NCI-H524 treated with DMSO at 0.1 percent for 48 hours (cell line): ENCODE measurements around the gene ATP2B2.
A peak's percentile ranks its signal among the peaks of the same experiment; 100 is the strongest.

Experiments used
- DNase-seq: peaks from one replicate; lab custom pipeline; 2025; lab: John Stamatoyannopoulos, UW

The ATP2B2 gene

DNA sequence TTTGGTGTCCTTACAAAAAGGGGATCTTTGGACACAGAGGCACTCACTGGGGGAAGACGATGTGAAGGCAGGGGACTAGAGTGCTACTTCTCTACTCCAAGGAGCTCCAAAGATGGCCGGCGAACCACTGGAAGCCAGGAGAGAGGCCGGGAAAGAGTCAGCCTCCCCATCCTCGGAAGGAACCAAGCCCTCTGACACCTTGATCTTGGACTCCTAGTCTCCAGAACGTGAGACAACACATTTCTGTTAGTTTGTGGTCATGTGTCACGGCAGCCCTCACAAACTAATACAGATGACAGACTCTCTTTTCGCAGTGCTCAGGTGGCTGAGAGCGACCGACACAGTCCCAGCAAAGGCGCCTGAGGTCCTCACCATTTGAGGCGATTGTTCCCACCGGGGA lies 24.4 kb upstream of the ATP2B2 start:
- no peak for DNase-seq

- DNase-seq: no peak
Observed at GRCh38 chr3:10528046-10528445, 22.7 kb upstream of the ATP2B2 start.

DNA sequence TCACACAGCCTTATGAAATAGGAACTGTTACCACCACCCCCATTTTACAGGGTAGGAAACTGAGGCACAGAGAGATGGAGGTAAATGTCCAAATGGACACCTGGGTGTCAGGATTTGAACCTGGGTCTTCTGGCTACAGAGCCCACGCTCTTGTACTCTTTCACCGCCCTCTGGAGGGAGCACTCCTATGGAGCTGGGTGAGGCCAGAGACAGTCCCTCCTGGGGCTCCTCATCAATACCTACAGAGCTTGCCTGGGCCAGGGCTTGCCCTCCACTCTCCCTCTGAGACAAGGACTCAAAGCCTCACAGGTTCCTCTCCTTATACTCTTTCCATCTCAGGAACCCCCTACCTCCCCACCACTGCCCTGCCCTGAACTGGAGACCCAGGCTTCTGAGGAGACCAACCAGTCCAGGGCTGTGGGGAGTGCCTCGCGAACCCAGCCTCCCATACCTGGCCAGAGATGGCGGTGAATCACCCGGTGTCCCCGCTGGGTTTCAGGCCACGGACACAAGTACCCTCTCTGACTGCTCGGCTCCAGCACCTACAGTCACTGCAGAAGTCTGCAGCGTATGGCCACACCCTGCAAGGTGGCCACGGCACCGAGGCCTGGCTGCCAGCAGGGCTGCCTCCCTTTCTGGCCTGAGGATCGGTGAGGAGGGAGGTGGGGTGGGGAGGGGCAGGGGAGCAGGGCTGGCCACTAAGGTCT lies 22.1 kb upstream of the ATP2B2 start:
- DNase-seq: no peak

DNA sequence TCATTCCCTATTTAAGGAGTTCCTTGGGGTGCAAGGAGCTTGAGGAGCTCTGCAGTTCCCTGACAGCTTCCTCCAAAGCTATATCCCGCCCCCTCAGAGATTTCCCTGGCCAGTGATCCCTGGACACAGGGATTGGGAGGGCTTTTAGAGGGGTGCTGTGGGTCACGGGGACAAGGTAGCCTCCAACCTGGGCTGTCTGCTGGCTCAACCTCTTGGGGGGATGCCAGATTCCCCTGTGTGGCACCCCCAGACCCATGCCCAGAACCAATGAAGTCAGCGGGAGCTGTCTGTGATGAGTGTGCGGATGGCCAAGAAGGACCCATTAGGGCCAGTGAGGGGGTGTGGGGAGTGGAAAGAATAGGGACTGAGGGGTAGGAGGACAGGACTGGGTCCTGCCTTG lies 21.0 kb upstream of the ATP2B2 start:
- DNase-seq: no peak

- no peak for DNase-seq
Observed at GRCh38 chr3:10524799-10525301, 19.5 kb upstream of the ATP2B2 start.

GRCh38 chr3:10524270-10524669 lies 18.9 kb upstream of the ATP2B2 start:
- no peak for DNase-seq

DNA sequence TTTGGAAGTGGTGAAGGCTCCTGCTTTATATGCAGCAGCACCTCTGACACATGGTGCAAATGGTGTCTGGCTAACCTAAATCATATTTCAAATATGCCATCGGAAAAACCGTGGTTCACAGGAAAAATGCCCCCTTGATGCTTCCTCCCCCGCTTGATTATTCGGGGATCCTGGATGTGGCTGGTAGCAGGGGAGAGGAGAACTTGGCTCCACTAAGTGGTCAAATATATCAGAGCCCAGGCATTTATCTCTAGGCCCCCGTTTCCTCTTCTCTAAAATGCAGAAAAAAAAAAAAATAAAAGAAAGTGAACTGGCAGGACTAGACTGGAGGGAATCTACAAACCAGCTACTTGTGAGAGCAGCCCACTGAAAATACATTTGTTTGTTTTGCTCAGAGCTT lies 18.2 kb upstream of the ATP2B2 start:
- DNase-seq: no peak

- DNase-seq: peak; percentile 48
Observed at GRCh38 chr3:10522646-10523303, 17.4 kb upstream of the ATP2B2 start.

GRCh38 chr3:10521772-10522441 lies 16.5 kb upstream of the ATP2B2 start:
- DNase-seq: no peak

- DNase-seq: no peak
Observed at GRCh38 chr3:10520072-10520471, 14.7 kb upstream of the ATP2B2 start.

GRCh38 chr3:10519236-10519635 lies 13.8 kb upstream of the ATP2B2 start:
- DNase-seq: no peak

DNA sequence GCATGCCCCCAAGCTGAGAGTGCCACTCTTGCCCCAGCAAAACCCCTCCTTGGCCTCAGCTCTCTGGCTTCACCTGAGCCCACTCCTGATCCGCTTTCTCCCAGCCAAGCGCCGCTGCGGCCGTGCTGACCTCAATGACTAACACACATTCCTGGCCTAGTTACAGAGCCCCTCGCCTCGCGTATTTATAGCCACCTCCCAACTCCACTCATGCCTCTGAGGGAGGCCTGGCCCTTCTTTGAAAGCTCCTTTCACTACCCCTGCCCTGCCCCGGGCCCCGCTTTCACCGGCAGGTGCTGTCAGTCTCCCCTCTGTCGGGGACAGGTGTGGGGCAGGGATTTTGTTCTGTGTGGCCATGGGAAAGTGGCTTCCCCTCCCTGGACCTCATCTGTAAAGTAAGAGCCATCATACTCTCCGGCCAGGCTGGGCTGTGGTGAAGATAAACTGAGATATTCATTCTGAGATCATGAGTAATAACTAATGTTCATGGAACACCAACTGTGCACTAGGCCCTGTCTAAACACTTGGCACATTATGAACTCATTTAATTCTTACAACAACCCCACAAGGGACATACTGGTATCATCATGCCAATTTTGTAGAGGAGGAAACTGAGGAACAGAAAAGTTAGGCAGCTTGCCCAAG lies 13.2 kb upstream of the ATP2B2 start:
- DNase-seq: no peak

DNA sequence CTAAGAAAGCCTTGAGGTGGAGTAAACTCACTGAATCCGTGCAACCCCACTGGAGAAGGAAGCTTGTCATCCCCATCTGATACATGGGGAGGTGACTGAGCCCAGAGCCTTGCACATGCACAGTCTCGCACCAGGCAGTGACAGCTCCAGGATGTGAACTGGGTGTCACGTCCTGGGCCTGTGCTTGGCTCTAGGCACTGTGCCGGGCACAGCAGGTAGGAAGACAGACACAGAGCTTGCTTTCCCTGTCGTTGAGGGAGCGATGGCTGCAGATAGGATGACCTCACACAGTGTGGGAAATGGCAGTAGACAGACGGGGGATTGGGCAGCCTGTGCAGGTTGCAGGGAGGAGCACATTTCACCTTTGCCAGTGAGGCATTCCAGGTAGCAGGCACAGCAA lies 12.2 kb upstream of the ATP2B2 start:
- DNase-seq: no peak

DNA sequence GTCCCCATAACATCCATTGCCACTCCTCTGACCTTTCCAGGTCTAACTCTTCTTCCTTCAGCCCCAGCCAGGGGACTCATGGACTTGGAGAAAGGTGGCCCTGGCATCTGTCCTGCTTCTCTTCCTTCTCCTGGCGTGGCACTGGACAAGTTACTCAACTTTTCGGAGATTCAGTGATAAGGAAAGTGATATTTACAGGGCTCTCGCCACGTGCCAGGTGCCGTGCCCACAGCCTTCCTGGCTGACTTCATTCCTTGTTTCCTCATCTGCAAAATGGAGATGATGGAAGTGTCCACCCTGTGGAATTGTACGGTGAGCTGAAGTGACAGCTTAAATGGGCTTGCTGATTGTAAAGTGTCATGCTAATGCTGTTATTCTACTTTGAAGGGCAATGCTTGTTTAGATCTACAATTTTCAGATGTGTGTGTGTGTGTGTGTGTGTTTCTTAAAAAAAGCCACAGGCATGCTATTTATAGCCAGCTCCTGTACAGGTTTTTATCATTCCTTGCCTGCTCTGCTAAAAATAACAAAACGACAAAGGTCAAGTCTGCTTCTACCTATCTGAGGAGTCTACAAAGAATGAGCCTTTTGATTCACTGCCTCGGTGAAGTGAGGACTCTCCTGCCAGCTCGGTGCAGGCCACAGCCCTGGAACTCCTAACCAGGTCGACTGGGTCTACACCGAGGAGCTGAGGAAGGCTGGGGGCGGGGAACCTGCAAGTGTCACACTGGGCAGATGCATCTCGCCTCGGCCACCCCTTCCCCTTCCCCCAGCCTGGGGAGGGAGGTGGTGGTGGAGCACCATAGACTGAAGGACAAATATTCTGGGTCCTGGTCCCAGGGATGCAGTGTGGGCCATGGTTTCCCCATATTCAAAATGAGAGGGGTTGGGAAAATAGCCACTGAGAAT lies 11.4 kb upstream of the ATP2B2 start:
- no peak for DNase-seq

DNA sequence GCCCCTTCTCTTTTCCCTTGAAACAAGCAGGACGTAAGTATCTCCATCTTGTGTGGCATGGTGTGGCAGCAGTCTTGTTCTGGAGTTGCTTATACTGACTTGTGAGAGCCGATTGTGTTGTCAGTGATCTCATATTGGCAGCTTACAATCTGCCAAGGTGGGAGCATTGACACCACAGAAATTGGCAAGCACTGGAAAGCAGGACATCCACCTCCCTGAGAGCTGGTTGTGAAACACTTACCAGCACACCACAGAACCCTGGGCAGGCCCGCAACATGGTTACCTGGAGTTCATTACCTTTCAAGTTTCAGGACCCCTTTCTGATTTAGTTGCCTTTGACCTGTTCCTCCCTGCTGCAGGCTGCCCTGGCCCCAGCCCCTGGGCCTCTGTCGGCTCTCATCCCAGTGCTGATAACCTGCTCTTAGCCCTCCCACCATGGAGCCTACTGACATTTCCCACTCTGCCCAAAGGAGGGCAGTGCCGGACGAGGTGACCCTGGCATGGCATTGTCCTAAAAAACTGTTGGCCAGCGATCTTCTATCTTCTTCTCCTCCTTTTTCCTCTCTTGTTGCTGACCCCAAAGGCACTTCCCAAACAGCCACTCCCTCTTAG lies 10.6 kb upstream of the ATP2B2 start:
- no peak for DNase-seq

DNA sequence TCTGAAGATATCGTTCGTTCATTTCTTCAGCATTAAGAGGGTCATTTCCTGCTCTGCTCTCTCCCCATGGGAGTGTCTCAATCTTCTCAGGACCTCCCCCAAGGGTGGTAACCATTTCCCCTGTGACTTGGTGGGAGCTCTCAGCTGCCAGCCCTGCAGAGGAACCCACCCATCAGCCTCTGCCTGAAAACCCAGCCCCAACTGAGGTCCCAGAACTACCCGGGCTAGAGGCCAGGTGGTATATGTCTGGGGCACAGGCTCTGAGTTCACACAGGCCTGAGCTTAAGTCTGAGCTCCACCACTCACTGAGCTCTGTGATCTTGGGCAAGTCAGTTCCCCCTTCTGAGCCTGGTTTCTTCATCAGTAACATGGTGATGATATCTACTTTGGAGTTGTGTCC lies 10.0 kb upstream of the ATP2B2 start:
- DNase-seq: no peak

DNA sequence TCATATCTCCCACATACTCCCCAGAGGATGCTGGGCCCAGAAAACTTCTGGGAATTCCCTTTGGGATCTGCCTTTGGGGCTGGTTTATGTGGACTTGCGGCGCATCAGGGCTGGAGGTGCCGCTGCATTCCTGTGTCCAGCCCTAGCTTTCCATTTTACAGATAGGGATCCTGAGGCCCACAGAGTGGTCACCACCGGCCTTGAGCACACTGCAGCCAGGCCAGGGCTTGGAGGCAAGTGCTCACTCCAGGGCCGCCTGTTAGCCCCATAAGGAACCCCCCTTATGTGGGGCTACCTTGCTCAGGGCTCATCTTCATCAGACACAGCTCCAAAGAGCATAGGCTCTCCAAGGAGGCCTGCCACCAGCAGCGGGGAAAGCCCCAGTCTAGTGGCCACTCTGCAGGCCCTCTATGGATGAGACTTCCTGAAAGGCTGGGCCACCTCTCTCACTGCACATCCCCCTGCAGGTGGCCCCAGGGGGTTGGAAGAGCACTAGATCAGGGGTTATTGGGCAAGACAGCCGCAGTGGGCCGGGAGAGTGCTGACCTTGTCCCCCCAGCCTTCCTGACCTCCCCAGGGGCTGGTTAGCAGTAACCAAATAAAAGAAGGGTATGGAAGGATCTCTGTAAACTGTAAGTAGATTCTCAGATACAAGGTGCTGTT lies 9.2 kb upstream of the ATP2B2 start:
- no peak for DNase-seq

- no peak for DNase-seq
Observed at GRCh38 chr3:10513306-10513705, 7.9 kb upstream of the ATP2B2 start.

DNA sequence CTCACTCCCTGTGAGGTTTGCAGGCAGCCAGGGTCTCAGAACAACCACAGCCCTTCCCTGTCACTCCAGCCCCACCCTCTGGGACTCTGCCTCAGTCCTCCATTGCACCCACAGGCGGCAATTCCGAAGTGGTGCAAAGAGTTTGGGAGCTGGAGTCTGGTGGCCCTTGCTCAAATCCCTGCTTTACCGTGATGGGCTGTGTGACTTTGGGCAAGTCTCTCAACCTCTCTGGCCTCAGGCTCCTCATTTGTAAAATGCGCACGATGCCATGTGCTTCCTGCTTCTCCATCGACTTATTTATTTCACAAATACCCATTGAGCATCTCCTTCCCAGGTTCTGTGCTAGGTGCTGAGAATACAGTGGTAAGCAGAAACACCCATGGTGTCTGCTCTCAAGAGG lies 7.3 kb upstream of the ATP2B2 start:
- no peak for DNase-seq

DNA sequence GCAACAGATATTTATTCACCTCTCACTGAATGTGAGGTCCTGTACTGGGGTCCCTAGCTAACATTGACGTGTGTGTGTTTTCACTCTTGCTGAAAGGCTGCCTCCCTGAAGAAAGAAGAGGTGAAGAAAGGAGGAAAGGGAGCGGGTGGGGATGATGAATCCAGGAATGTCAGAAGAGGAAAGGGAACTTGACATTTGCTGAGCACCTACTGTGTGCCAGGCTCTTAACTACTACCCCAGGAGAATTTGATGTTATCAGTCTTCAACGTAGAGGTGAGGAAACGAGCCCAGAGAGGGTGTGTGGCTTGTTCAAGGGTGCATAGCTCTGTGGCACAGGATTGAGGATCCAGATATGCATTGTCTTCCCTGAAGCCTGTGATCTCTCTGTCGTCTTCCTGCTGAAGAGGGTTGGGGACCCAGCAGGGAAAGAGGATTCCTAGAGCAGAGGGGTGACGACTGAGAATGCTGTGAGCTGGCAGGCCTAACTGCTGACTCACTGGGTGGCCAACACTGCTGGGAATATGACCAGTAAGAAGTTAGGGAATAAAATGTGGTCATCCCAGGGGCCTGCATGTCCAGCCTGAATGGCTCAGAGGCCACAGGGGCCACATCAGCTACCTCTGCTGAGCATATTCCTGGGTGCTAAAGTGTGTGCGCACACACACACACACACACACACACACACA lies 6.6 kb upstream of the ATP2B2 start:
- no peak for DNase-seq
